Right lung (tissue), 5 donors: ENCODE measurements around the gene SHC2. TPM values are rescaled to one million over a fixed set of nuclear protein-coding genes. Genes with fewer than 3 reads are reported as not detected.
"Not testable (repeated sequence)": the region's sequence is repeated elsewhere in the genome, so short reads cannot be mapped to it uniquely, and the experiment has no call there.

Experiments
- DNase-seq, 2 donors: peaks; one replicate each; pipeline ENCODE4 v3.0.0-alpha.2; 2013
- polyA plus RNA-seq, 5 donors: library from polyadenylated mRNA; unstranded; fragments of 120-200 nt; gene quantifications; one replicate each; pipeline versions ENCODE4 v1.2.1 to v1.2.3, GENCODE V29; 2013; ENCODE audit warnings: inconsistent platforms in 1 of 5, low replicate concordance in 1 of 5; ENCODE audit not compliant: insufficient read length in 5 of 5, insufficient read depth in 1 of 5

The SHC2 gene
- polyA plus RNA-seq, 5 donors: 13.3 to 30.9 (median 21.0) TPM

DNA sequence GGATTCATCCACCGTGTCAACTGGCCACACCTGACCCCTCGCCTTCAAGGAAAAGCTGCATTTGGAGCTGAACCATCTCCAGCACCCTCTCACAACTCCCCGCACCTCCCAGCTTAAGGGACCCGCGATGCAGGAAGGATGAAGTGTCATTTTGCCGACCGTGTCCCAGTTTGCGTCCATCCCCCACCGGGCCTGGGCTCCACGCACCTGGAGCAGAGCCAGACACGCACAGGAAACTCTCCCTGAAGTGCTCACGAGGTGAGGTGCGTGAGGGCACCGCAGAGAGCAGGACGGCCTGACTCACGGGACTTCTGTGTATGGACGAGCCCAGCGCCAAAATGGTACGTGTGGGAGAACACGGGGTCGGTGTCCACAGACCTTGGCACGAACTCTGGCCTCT is 7.2 kb downstream of the SHC2 start:
- DNase-seq: no peak

DNA sequence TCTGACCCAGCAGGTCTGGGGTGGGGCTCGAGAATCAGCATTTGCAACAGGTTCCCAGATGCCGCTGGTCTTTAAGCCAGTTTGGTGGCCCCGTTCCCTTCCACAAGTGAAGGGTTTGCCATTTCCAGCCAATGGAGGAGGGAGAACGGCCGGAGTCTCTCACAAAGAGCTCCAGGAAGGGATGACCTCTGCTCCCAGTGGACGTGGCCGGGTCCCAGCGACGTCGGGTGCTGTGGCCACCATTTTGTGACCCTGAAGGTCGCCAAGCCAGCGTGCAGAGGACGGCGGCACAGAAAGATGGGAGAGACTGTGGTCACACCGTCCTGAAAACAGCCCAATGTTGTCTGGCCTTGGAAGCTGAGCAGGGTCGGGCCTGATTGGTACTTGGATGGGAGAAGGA is 8.0 kb downstream of the SHC2 start:
- no peak for DNase-seq

DNA sequence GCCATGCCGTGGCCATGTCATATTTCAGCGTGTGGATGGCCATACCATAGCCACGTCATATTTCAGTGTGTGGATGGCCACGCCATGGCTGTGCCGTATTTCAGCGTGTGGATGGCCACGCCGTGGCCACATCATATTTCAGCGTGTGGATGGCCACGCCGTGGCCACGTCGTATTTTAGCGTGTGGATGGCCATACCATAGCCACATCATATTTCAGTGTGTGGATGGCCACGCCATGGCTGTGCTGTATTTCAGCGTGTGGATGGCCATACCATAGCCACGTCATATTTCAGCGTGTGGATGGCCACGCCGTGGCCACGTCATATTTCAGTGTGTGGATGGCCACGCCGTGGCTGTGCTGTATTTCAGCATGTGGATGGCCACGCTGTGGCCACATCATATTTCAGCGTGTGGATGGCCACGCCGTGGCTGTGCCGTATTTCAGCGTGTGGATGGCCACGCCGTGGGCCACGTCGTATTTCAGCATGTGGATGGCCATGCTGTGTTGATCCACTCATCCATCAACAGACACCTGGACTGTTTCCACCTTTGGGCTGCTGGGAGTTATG is 9.8 kb downstream of the SHC2 start:
- not testable (repeated sequence) for DNase-seq

DNA sequence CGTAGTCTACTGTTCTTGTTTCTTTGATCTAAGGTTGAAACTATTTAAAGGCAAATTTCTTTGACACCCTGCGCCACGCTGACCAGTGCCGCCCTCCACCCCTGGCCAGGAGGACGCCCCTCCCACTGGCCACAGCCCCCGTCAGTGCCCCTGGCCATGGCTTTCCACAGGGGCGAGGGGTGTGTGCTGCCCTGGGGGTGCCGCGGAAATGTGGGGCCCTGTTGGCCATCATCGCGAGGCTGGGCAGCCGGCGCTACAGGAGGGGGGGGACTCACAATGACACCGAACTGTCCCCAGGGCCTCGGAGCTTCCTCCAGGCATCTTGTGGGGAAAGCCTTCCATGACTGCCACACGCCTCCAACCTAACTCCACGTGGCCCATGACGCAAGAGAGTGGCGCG is 10.9 kb downstream of the SHC2 start:
- DNase-seq: no peak

DNA sequence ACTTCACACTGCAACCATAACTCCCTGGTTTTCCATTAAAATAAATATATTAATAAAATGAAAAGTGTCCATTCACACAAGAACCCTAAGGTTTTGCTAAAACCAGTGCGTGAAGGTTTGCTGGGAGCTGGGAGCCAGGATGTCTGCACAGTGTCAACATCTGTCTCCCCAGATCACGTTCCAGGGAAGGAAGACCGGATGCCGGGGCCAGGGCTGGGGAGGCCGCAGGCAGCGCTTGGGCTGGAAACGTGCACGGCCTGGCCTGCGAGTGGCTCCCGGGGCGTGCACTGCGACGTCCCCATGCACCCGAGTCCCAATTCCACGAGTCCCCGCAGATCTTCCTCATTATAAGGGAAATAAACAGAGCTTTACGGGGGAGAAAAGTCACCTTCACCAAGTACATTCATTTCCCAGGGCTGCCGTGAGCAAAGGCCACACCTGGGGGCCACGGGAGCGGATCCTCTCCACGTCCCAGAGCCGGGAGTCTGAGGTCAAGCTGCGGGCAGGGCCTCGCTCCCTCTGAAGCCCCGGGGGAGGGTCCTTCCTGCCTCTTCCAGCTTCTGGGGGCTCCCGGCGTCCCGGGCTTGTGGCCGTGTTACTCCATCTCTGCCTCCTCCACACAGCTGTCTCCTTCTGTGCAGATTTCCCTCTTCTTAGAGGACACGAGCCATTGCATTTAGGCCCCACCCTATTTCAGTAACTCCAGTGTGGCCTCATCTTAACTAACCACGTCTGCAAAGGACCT is 12.8 kb downstream of the SHC2 start:
- DNase-seq: no peak

DNA sequence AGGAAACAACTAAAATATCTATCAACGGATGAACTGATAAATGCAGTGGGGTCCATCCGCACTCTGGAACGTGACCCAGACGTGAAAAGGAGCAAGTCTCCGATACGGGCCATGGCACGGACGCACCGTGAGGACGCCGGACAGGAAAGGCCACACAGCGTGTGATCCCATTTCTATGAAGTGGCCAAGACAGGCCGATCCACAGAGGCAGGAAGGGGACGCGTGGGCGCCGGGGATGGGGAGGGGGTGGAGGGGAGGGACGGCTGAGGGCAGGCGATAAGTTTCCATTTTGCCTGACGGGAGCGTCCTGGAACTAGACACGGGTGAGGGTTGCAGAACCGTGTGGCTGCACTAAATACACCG is 13.8 kb downstream of the SHC2 start:
- no peak for DNase-seq

DNA sequence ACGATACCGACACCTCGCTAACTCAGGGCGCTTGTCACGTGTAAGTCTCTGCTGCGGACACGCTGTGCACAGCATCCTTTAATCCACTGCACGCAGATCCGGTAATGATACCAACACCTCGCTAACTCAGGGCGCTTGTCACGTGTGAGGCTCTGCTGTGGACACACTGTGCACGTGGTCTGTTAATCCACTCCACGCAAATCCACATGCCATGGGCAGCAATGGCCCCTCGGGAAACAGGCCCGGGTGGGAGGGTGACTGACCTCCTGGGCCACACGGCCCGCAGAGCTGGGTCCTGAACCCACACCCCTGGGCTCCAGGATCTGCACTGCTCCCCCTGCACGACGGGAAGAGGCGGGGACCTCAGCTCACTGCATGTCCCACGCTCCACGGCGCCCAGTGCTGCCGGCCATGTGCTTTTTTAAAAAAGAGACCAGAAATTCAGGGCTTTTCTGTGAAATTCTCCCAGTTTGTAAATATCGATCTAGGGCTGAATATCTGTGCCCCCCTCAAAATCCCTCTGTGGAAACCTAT is 16.1 kb downstream of the SHC2 start:
- DNase-seq: no peak

DNA sequence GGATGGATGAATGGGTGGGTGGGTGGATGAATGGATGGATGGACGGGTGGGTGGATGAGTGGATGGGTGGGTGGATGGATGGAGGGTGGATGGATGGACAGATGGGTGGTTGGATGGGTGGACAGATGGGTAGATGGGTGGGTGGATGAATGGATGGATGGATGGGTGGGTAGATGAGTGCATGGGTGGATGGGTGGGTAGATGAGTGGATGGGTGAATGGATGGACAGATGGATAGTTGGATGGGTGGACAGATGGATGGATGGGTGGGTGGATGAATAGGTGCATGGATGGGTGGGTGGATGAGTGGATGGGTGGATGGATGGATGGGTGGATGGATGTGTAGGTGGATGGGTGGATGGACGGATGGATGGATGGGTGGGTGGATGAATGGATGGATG is 17.8 kb downstream of the SHC2 start:
- no peak for DNase-seq

DNA sequence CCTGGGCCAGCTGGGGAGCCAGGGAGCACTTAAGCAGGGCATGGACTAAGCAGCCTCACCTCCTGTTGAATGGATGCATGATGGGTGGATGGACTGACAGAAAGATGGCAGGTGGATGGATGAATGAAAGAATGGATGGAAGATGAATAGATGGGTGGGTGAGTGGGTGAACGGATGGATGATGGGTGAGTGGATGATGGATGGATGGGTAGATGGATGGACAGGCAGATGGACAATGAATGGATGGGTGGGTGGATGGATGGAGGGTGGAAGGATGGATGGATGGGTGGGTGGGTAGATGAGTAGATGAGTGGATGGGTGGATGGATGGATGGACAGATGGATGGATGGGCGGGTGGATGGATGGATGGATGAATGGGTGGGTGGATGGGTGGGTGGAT is 18.7 kb downstream of the SHC2 start:
- DNase-seq: no peak

DNA sequence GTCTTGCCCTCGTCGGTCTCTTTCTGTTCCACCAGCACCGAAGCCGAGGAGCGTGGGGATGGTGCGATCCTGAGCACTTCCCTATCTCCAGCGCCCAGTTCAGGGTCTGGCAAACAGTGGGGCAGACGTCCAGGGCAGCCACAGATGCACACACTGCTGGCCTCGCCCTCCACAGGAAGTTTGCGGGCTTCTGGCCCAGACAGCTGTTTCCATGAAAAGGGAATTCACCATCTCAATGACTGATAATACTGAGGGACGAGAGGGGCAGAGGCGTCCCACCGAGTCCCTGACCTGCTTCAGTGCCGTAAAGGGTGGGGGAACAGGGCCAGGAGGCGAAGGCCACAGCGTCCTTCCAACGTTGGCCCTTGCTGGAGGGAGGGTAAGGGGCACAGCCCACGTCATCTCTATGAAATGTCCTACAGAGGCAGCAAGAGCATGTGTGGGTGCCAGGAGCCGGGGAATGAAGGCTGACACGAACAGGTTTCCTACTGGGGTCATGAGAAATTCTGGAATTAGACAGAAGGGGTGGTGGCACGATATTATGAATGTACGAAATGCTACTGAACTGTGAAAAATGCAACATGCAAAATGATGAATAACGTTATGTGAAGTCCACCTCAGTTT is 19.5 kb downstream of the SHC2 start:
- no peak for DNase-seq

DNA sequence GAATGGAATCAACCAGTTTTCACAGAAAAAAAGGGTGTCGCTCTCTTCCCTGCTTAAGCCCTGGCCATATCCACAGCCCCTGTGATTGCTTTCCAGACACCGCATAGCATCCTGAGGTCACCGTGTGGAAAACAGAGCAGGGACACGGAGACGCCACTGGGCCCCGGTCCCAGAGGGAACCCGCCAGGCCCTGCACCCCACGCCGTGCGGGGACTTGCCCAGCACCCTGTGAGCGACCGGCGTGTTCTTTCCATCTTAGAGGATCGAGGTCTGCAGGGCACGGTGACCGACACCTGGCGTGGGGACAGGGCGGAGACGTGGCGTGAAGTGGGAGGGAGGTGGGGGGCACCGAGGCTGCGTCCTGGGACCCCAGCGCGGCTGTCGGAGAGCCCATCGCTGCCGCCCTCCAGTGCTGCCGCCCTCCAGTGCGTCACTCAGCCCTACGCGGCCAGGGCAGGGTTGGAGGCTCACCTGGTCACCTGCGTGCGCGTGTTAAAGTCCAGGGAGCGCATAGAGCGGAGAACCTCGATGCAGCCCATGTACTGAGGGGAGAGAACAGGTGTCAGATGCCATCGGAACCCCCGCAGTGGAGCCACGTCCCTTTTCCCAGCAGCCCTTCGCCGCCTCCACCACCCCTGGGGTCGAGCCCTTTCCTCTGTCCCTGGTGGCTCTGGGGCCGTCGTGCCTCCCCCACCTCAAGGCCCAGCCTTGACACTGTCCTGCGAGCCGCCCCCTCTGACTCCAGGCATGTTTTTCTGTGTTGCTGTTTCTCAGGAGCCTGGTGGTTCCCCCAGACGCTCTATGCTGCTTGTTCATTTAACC is 20.2 kb downstream of the SHC2 start:
- no peak for DNase-seq

DNA sequence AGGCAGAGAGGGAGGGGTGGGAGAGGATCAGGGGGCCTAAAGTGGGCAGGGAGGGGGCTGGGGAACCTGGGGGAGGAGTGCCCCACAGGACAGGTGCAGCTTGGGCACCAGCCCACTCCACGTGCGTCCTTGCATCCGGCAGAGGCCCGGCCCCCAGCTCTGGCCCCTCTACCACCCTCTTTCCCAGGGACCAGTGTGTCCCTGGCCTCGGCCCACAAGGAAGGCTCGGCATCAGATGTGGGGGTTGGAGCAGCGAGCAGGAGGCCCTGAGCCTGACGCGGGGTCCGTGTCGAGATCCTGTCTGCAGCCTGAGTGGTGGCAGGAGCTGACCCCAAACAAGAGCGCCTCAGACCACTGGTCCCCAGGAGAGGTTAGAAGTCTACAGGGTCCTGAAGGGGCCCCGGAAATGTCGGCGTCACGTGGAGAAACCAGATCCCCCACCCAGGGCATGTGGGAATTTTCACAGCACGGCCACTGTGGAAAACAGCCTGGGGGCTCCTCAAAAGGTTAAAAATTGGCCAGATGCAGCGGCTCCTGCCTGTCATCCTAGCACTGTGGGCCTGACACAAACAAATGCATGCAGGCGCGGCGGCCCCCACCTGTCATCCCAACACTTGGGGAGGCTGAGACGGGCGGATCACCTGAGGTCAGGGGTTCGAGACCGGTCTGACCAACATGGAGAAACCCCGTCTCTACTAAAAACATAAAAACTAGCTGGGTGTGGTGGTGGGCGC is 21.5 kb downstream of the SHC2 start:
- no peak for DNase-seq

DNA sequence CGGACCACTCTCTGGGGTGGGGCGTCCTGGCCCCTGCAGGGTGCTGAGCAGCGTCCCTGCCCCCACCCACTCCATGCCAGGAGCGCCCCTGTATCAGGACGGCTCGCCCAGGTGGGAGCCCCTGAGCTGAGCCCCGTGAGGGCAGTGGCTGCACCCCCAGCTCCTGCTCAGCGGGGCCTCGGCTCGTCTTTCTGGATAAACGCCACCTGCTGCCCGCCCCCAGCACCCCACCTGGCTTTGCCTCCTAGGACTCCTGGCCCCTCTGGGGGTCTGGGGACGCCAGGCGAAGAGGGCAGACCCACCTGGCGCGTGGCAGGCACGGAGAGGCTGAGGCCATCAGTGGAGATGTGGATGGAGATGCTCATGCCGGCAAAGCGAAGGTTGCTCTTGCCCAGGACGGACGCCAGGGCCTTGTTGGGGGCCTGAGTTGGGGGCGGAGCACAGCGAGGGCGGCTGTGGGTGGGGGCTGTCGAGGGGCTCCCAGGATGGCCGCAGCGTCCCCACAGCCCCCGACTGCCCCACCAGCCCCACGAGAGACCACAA is 22.3 kb downstream of the SHC2 start:
- no peak for DNase-seq

DNA sequence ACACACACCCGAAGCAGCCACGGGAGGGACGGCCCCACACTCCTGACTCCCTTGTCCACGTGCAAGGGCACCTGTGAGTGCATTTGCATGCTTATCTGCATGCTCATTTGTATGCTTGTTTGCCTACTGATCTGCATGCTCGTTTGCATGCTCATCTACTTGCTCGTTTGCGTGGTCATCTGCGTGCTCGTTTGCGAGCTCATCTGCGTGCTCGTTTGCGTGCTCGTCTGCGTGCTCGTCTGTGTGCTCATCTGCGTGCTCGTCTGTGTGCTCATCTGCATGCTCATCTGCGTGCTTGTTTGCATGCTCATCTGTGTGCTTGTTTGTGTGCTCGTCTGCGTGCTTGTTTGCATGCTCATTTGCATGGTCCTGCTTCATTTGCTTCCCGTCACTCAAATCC is 23.8 kb downstream of the SHC2 start:
- DNase-seq: no peak

DNA sequence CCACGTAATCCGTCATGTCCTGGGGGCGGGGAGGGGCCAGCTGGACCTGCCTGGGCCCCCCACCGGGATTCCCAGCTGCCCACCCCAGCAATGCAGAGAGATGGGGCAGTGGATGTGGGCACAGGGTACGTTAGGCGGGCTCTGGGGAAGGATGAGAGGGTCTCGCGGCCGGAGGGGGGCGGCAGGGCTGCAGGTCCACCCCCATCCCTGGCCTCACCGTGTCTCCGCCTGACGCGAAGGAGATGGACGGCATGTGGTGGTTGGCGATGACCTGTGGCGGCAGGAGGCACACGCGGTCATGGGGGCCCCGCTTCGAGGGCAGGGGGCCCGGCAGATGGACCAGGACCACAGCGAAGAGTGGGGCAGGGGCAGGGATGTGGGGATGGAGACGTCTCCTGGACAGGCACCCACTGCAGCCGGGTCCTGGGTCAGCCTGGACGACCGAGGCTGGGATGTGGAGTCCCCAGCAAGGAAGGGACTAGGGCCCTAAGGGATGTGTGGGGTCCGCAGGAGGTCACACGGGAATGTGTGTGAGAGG is 24.4 kb downstream of the SHC2 start:
- DNase-seq: no peak

DNA sequence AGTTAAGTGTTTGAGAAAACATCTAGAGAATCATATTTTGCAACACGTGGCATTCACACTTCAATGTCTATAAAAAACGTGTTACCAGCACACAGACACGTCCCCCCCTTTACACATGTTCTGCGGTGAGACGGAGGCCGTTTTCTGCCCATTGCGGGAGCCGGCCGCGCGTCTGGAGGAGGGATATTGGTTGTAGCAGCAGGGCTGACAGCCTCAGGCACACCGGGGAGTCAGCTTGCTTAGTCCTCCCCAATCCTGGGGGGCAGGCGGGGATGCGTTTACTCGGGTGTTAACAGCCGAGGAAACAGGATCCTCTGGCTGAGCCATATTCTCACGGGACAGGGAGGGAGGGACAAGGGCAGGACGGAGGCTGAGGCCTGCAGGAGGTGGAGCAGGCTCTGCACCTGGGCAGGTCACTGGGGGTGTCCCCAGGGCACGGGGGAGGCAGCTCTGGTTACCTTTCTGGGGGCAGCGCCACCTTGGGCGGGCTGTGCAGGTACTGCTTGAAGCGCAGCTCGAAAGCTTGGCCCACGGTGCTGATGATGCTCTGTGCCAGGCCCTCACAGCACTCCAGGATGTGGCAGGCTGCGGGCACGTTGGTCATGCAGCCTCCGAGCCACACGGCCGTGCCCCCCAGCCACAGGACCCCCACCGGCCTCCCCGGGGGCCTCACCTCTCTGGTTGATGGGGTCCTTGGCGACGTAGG is 25.0 kb downstream of the SHC2 start:
- no peak for DNase-seq

DNA sequence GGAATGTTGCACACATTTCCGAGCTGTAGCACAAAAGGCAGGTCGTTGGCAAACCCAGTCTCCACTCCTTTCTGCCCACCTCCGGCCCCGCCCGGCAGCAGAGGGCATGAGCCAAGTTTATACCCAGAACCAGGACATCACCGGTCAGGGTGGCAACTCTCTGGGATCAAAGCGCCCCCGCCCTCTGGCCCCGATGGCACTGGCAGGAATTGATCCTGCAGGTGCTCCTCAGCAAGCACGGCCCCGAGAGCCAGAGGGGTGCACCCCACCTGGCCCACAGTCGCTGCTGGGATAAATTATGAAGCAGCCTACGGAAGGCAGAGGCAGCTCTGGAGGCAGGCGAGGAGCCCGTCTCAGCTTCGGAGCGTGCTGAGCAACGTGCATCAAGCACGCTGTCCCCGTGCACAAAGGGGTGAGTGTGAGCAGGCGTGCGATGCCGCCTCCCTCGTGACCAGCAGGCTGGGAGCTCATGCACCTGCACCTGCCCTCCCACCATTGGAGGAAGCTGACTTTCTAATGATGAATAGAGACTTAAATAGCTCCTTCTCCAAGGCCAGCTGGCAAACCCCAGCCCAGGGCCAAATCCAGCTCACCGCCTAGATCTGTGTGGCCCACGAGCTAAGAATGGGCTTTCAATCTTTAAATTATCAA is 25.7 kb downstream of the SHC2 start:
- no peak for DNase-seq

DNA sequence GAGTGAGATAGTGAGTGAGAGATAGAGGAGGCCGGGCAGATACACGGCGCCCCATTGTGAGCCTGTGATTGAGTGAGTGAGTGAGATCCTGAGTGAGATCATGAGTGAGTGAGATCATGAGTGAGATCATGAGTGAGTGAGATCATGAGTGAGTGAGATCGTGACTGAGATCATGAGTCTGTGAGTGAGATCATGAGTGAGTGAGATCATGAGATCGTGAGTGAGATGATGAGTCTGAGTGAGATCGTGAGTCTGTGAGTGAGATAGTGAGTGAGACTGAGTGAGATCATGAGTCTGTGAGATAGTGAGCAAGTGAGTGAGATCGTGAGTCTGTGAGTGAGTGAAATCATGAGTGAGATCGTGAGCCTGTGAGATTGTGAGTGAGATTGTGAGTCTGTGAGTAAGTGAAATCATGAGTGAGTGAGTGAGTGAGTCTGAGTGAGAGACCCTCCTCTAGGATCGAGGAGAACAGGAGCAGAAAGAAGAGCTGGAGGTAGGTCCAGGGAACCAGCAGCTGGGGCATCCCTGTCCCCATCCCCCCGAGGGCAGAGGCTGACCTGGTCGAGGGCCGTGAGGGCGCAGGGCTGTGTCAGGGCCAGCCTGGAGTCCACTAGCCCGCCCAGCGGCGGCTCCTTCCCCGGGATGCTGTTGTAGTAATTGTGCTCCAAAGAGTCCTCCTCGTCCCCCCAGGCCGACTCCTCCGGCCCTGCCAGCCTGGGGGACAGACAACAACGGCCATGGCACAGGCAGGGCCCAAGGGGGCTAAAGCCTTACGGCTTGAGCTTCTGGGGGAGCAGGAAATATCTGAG is 26.5 kb downstream of the SHC2 start:
- no peak for DNase-seq

DNA sequence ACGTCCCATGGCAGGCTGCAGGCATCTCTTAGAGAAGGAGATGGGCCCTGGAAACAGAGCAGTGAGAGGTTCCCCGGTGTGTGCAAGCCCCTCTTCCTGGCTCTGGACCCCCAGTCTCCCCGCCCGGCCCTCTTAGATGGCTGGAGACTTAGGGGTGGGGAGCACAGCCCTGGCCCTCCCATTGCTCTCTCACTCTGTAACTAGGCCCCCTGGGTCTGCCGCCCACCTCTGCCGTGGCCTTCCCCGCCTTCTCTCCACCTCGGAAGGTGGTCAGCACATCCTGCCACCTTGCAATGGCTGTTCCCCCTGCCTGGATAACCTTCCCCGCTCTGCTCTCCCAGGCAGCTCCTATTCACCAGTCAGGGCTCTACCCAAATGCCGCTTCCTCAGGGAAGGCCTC is 30.1 kb downstream of the SHC2 start:
- no peak for DNase-seq
